HepG2 (cell line): ENCODE results near the gene MLLT11. TPM values are rescaled to one million over a fixed set of nuclear protein-coding genes. Genes with fewer than 3 reads are reported as not detected.
A peak's percentile ranks its signal among the peaks of the same experiment; 100 is the strongest.

ENCODE experiments used
- ATAC-seq: fragments of 200-7000 bp; cut with Tn5 transposase; 3 replicates; pipeline ENCODE4 v1.9.1; 2020; ENCODE audit warnings: mild to moderate bottlenecking, moderate library complexity
- BruUV-seq: library from RNA; stranded (reverse); fragments of 400-500 nt; replicated peaks from 2 replicates; lab custom pipeline; 2021; lab: Mats Ljungman, UMichigan
- CTCF ChIA-PET: fragments of 300-600 bp; formaldehyde crosslinking; extraction: SDS; loops from one replicate; lab custom pipeline; 2021; ENCODE audit warnings: low total read pairs, inconsistent platforms, low intra/inter-chr PET ratio; lab: Yijun Ruan, JAX
- POLR2A ChIA-PET: fragments of 350-600 bp; sonication (Branson Sonifier 250); formaldehyde crosslinking; loops from one replicate; lab custom pipeline; 2020; ENCODE audit warnings: antibody characterized with exemption, inconsistent platforms; lab: Yijun Ruan, JAX
- DNase-seq: peaks from one replicate; pipeline ENCODE4 v3.0.0-alpha.2; 2015; ENCODE audit warnings: low spot score
- FAIRE-seq: peaks from 3 replicates; lab custom pipeline; 2011; peaks lifted over from hg19 to GRCh38; lab: Jason Lieb, UNC
- H2AFZ ChIP-seq: one replicate; pipeline ENCODE4 v1.6.1; 2011; ENCODE audit warnings: low read length, inconsistent platforms
- H3K27ac ChIP-seq: fragments of 300-600 bp; 3 replicates; pipeline ENCODE4 v1.8.0; 2011; ENCODE audit warnings: mixed run types, mild to moderate bottlenecking, mixed read lengths, low read length, inconsistent platforms; ENCODE audit not compliant: insufficient read depth; ENCODE audit errors: extremely low read length
- H3K27me3 ChIP-seq, 2 experiments: fragments of 200-600 bp in 1 of 2; 2 replicates in 1 of 2; 3 replicates in 1 of 2; pipeline versions ENCODE4 v1.6.0 to v1.8.0; 2011; ENCODE audit warnings: low read length in 2 of 2, mild to moderate bottlenecking in 2 of 2, moderate library complexity in 2 of 2, inconsistent platforms in 1 of 2; ENCODE audit not compliant: insufficient read depth in 2 of 2, control insufficient read depth in 1 of 2
- H3K36me3 ChIP-seq, 2 experiments: fragments of 200-600 bp in 1 of 2; replicated peaks in 1 of 2; 2 replicates in 1 of 2; 3 replicates in 1 of 2; pipeline versions ENCODE4 v1.5.1 to v1.8.0; 2011; ENCODE audit warnings: low read length in 2 of 2, inconsistent platforms in 1 of 2; ENCODE audit not compliant: insufficient read depth in 2 of 2, control insufficient read depth in 1 of 2
- H3K4me1 ChIP-seq: 2 replicates; pipeline ENCODE4 v1.5.1; 2012; ENCODE audit warnings: low read length, inconsistent platforms; ENCODE audit not compliant: insufficient read depth
- H3K4me2 ChIP-seq: 2 replicates; pipeline ENCODE4 v1.6.0; 2011; ENCODE audit warnings: low read depth, low read length, inconsistent platforms
- H3K4me3 ChIP-seq, 3 experiments: fragments of 200-600 bp in 1 of 3; sonication (generic), shearing (Covaris generic) in 1 of 3; replicated peaks in 1 of 3; 2 replicates each; pipeline ENCODE4 v1.5.1; 2011 to 2016; ENCODE audit warnings: low read length in 3 of 3, inconsistent platforms in 2 of 3, low read depth in 2 of 3, mild to moderate bottlenecking in 2 of 3, control low read depth in 1 of 3, mixed read lengths in 1 of 3; ENCODE audit not compliant: insufficient read depth in 1 of 3
- H3K79me2 ChIP-seq: one replicate; pipeline ENCODE4 v1.6.1; 2011; ENCODE audit warnings: low read length, inconsistent platforms; ENCODE audit not compliant: insufficient read depth
- H3K9ac ChIP-seq: 2 replicates; pipeline ENCODE4 v1.6.0; 2011; ENCODE audit warnings: mild to moderate bottlenecking, low read depth, low read length, inconsistent platforms; ENCODE audit not compliant: insufficient read depth
- H3K9me3 ChIP-seq: 2 replicates; pipeline ENCODE4 v1.5.1; 2012; ENCODE audit warnings: mild to moderate bottlenecking, low read length
- H4K20me1 ChIP-seq: 2 replicates; pipeline ENCODE4 v1.6.0; 2011; ENCODE audit warnings: inconsistent platforms, mild to moderate bottlenecking, low read length, moderate library complexity; ENCODE audit not compliant: insufficient read depth
- RFXAP ChIP-seq: sonication (generic); formaldehyde crosslinking; IDR thresholded peaks from 2 replicates; pipeline ENCODE4 v1.4.0; 2020; ENCODE audit warnings: missing genetic modification reagents, borderline replicate concordance
- STAT5B ChIP-seq: sonication (generic); formaldehyde crosslinking; IDR thresholded peaks from 2 replicates; pipeline ENCODE4 v1.4.0; 2020; ENCODE audit warnings: missing genetic modification reagents
- TGIF2 ChIP-seq: IDR thresholded peaks from 2 replicates; pipeline ENCODE4 v1.6.1; 2016; ENCODE audit warnings: control low read depth, missing compliant biosample characterization
- ZBTB43 ChIP-seq: sonication (generic); formaldehyde crosslinking; conservative IDR thresholded peaks from 2 replicates; pipeline ENCODE4 v1.4.0; 2020; ENCODE audit warnings: missing genetic modification reagents
- ZBTB7A ChIP-seq: sonication (generic); formaldehyde crosslinking; IDR thresholded peaks from 2 replicates; pipeline ENCODE4 v1.8.0; 2022; ENCODE audit warnings: mild to moderate bottlenecking, missing genetic modification reagents
- ZNF646 ChIP-seq: sonication (generic); formaldehyde crosslinking; IDR thresholded peaks from 2 replicates; pipeline ENCODE4 v1.9.0; 2021; ENCODE audit warnings: mild to moderate bottlenecking, missing genetic modification reagents
- ZNF749 ChIP-seq: sonication (generic); formaldehyde crosslinking; IDR thresholded peaks from 2 replicates; pipeline ENCODE4 v1.8.0; 2022; ENCODE audit warnings: mild to moderate bottlenecking, missing genetic modification reagents, moderate library complexity, borderline replicate concordance
- WGBS: methylation state at CpG from one replicate; pipeline ENCODE4 v1.1.6; 2017; ENCODE audit warnings: low lambda C conversion rate; 5-methylcytosine and 5-hydroxymethylcytosine counted together
- in situ Hi-C: cut with HindIII; loops from 2 replicates; pipeline ENCODE4 v1.10.0; 2017; ENCODE audit warnings: low pct_unique_long_range_greater_than_20kb; ENCODE audit not compliant: extremely low pct_ligation_motif_present
- intact Hi-C: fragments of 100-400 bp; cut with micrococcal nuclease; formaldehyde crosslinking; loops from one replicate; pipeline ENCODE4 v1.10.0; 2022; ENCODE audit not compliant: unreplicated experiment
- polyA plus RNA-seq, 8 experiments: library from polyadenylated mRNA; depleted of rRNA in 3 of 8; stranded (reverse) in 7 of 8; unstranded in 1 of 8; fragments of >200 nt; fragmentation: Illumina TruSeq in 4 of 8; extraction: Trizol in 4 of 8; gene quantifications; 2 replicates each; pipeline versions ENCODE4 v1.2.1 to v1.2.3, GENCODE V29; 2011 to 2016; ENCODE audit warnings: low read depth in 4 of 8, missing spikeins in 1 of 8, mixed read lengths in 1 of 8; ENCODE audit not compliant: insufficient read depth in 1 of 8
- total RNA-seq, 5 experiments: library from RNA; depleted of rRNA; stranded (reverse); fragments of >200 nt; fragmentation: Illumina TruSeq; extraction: Trizol; gene quantifications; 2 replicates each; pipeline ENCODE4 v1.2.3, GENCODE V29; 2016; ENCODE audit warnings: low read depth in 1 of 5
- TF ChIP-seq, protein P1 (sequence below): sonication (generic); formaldehyde crosslinking; IDR thresholded peaks from 2 replicates; pipeline ENCODE4 v1.4.0; 2020; ENCODE audit warnings: missing genetic modification reagents, mild to moderate bottlenecking, borderline replicate concordance

Gene MLLT11
- total and polyA plus RNA-seq, 2 of the 13 experiments (the other 11 are each of a cell fraction or from before 2014, with no cell fraction given) = 0.21 to 0.22 TPM

DNA sequence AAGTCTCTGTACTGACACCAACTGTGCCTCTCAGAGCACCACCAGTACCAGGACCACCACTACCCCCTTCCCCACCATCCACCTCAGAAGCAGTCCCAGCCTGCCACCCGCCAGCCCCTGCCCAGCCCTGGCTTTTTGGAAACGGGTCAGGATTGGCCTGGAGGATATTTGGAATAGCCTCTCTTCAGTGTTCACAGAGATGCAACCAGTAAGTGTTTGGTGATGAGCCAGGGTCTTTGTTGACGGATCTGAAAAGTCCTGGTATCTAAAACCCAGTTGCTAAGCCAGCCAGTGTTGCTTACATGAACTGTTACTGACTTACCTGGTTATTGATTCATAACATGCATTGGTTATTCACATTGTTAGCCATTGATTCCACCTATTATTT lies 11.6 kb upstream of the MLLT11 start:
- DNase-seq = no peak
- H3K4me3 ChIP-seq = peak overlapping the region; percentile 75 to 79 (median 77); a peak in 5 of 6 replicates
- no peak for TF ChIP-seq ZNF646 (CRISPR knock-in tag)
- 0 out of 2 replicates have a peak, but pooled peaks have one; percentile 2 for TF ChIP-seq ZBTB7A
- no peak for TF ChIP-seq ZBTB43
- TF ChIP-seq, protein P1, sequence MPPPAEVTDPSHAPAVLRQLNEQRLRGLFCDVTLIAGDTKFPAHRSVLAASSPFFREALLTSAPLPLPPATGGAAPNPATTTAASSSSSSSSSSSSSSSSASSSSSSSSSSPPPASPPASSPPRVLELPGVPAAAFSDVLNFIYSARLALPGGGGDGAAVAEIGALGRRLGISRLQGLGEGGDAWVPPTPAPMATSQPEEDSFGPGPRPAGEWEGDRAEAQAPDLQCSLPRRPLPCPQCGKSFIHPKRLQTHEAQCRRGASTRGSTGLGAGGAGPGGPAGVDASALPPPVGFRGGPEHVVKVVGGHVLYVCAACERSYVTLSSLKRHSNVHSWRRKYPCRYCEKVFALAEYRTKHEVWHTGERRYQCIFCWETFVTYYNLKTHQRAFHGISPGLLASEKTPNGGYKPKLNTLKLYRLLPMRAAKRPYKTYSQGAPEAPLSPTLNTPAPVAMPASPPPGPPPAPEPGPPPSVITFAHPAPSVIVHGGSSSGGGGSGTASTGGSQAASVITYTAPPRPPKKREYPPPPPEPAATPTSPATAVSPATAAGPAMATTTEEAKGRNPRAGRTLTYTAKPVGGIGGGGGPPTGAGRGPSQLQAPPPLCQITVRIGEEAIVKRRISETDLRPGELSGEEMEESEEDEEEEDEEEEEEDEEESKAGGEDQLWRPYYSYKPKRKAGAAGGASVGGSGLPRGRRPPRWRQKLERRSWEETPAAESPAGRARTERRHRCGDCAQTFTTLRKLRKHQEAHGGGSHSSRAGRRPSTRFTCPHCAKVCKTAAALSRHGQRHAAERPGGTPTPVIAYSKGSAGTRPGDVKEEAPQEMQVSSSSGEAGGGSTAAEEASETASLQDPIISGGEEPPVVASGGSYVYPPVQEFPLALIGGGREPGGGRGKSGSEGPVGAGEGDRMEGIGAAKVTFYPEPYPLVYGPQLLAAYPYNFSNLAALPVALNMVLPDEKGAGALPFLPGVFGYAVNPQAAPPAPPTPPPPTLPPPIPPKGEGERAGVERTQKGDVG = no peak
- TF ChIP-seq RFXAP (CRISPR knock-in tag) = no peak
- 0 out of 2 replicates have a peak, but pooled peaks have one; percentile 16 for TF ChIP-seq ZNF749 (CRISPR knock-in tag)
- no peak for TF ChIP-seq TGIF2 (CRISPR knock-in tag)
- TF ChIP-seq STAT5B (CRISPR knock-in tag) = 0 out of 2 replicates have a peak, but pooled peaks have one; percentile 8

More for the DNA sequence above, 11.6 kb upstream of the MLLT11 start:
- no peak for ATAC-seq
- peak; percentile 67 for FAIRE-seq
- H3K36me3 ChIP-seq = 0 out of 5 replicates have a peak, but pooled peaks cover 0 to 7% of the 10 kb centered on the region in 2 experiments
- BruUV-seq = no TSS peak
- no peaks in the 10 kb centered on the region for H3K79me2 ChIP-seq
- intact Hi-C loops (loop anchor here (1.0 to 5.0 kb wide), 2 partner anchors 24 to 41 kb away; partner anchors contain the start of genes MINDY1 and PRUNE1), in situ Hi-C loops (no loop called here)
- peaks cover 41% of the 10 kb centered on the region for H3K4me1 ChIP-seq
- no peaks in the 10 kb centered on the region for H3K27me3 ChIP-seq
- H2AFZ ChIP-seq = no peak overlapping the region
- WGBS = 34% methylated on average over 3 of the region's 3 CpGs
- H4K20me1 ChIP-seq = no peaks in the 10 kb centered on the region
- no peaks in the 10 kb centered on the region for H3K9me3 ChIP-seq
- ChIA-PET POLR2A (interaction anchor here (1.0 to 4.1 kb wide), 8 partner anchors 10 to 233 kb away, joined by 3 to 23 read pairs (median 4); partner anchors contain the start of genes ANXA9, CDC42SE1, MINDY1 and MLLT11), CTCF (interaction anchor here (1.5 to 1.8 kb wide), 2 partner anchors 24 to 69 kb away, joined by 5 to 6 read pairs; no protein-coding TSS in a partner anchor)
- peak overlapping the region; percentile 91 for H3K4me2 ChIP-seq
- H3K27ac ChIP-seq = no peak overlapping the region
- peak overlapping the region; percentile 70 for H3K9ac ChIP-seq
